Skeletal muscle tissue (tissue), 4 donors: ENCODE results near the gene TSC1. TPM values are rescaled to one million over a fixed set of nuclear protein-coding genes. Genes with fewer than 3 reads are reported as not detected.

Experiments used
- H3K27ac ChIP-seq: one replicate; pipeline ENCODE4 v1.7.0; 2013; ENCODE audit warnings: mild to moderate bottlenecking, low read depth, low read length, inconsistent platforms
- H3K27me3 ChIP-seq, 3 donors: one replicate each; pipeline ENCODE4 v1.7.0; 2013; ENCODE audit warnings: low read length in 3 of 3; ENCODE audit not compliant: control insufficient read depth in 3 of 3, insufficient read depth in 3 of 3
- H3K36me3 ChIP-seq, 3 donors: one replicate each; pipeline ENCODE4 v1.7.0; 2013; ENCODE audit warnings: low read length in 3 of 3; ENCODE audit not compliant: control insufficient read depth in 3 of 3, insufficient read depth in 3 of 3
- H3K4me1 ChIP-seq, 3 donors: one replicate each; pipeline ENCODE4 v1.7.0; 2013; ENCODE audit warnings: low read length in 3 of 3, mild to moderate bottlenecking in 3 of 3; ENCODE audit not compliant: control insufficient read depth in 3 of 3, insufficient read depth in 3 of 3
- H3K4me3 ChIP-seq, 3 donors: one replicate each; pipeline ENCODE4 v1.7.0; 2013; ENCODE audit warnings: low read length in 3 of 3
- H3K9ac ChIP-seq, 3 donors: one replicate each; pipeline ENCODE4 v1.7.0; 2013; ENCODE audit warnings: low read length in 3 of 3, mild to moderate bottlenecking in 3 of 3, moderate library complexity in 2 of 3, low read depth in 1 of 3
- H3K9me3 ChIP-seq, 3 donors: one replicate each; pipeline ENCODE4 v1.7.0; 2013; ENCODE audit warnings: low read length in 3 of 3; ENCODE audit not compliant: control insufficient read depth in 3 of 3
- total RNA-seq: library from RNA; depleted of rRNA; stranded (reverse); fragments of >200 nt; gene quantifications from one replicate; pipeline ENCODE4 v1.2.3, GENCODE V29; 2014
- donor health status: Osteomylitis.

The TSC1 gene
- total RNA-seq, 1 donor from 2014 or later, result 23.0 TPM

DNA sequence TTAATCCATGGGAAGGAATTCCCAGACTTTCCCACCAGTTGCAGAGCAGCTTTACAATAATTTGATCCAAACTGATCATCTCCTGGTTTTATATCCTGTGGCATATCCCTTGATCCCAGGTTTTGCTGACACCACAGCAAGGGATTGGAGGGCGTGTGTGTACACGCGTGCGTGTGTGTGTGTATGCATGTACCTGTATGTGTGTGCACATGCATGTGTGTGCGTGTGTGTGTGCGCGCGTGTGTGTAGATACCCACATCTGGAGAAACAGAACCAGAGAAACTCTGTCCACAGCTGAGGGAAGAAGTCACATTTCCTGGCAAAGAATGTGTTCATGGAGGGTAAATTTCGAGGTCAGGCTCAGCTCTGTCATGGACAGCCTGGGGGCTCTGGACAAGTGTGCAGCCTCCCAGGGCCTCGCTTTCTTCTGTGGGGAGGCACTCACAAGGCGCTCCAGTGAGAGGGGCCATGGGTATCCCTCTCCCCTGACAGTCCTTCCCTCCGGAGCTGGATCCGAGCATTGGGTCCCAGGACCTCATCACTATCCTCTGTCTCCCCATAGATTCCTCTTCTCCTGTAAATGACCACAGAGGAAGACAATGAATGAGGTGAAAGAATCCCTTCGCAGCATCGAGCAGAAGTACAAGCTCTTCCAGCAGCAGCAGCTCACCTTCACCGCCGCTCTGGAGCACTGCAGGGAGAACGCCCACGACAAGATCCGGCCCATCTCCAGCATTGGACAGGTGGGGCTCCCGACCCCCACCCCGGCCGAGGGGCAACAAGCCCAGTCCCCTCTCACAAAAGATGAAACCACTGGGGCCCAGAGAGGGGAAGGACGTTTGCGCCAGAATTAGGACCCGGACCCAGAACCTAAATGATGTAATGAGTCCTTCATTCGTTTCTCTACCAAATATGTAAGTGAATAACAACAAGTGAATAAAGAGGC, 60.8 kb downstream of the TSC1 start:
- H3K4me1 ChIP-seq, result no peaks in the 10 kb centered on the region
- no peak overlapping the region for H3K27ac ChIP-seq
- H3K4me3 ChIP-seq, result no peak overlapping the region
- no peak overlapping the region for H3K9ac ChIP-seq
- H3K36me3 ChIP-seq, result no peaks in the 10 kb centered on the region
- no peaks in the 10 kb centered on the region for H3K9me3 ChIP-seq
- peaks cover 0 to 8% (median 0%) of the 10 kb centered on the region in 3 donors for H3K27me3 ChIP-seq

DNA sequence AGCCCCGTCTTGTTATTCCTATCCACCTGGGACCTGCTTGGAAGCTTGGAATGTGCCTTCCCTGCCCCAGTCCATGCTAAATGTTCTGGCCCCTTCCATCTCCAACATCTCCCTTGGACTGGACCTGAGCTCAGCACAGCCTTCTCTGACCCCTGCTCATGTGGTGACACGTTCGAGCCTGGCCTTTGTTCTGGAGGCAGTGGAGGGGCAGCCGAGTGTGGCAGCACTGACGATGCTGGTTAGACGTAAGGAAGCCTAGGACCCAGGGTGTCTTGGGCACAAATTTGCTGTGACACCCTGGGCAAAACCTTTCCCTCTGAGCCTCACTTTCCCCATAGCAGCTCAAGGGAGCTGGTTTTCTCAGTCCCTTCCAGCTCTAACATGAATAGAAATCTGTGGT, 61.8 kb downstream of the TSC1 start:
- Histone ChIP-seq H3K27me3 (peaks cover 0 to 10% (median 1%) of the 10 kb centered on the region in 3 donors), H3K9me3 (no peaks in the 10 kb centered on the region), H3K4me3 (no peak overlapping the region), H3K27ac (no peak overlapping the region), H3K36me3 (no peaks in the 10 kb centered on the region), H3K4me1 (peaks cover 0 to 2% (median 2%) of the 10 kb centered on the region in 3 donors), H3K9ac (no peak overlapping the region)

DNA sequence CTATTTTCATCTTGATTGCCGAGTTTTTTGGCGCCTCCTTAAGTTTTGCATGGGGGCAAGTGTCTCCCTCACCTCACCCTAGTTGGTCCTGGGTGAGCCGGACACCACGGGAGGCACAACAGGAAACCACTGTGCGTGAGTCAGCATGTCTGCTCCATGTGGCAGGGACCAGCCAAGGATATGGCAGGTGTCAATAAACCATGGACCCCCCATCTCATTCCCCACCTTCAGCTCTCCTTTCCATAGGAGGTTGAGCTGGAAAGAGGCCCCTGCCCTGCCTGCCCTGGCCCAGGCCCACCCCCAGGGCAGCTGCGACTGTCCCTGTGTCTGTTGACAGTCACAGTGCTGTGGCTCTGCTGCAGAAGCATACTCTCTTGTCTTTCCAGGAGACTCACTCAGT, 62.6 kb downstream of the TSC1 start:
- no peak overlapping the region for H3K4me3 ChIP-seq

DNA sequence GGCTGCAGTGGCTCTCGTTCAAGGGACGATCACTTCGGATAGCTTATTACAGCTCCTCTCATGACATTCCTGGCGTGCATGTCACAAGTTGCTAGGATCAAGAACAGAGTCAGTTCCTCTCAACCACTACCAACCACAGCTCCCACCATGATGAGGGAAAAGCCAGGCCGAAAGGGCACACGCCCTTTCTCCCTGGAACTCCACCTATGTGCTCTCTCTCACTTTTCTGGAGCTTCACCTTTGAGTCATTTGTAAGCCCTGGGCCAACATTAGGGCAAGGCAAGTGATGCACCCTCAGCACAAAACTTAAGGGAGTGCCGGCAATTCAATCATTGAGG, 64.1 kb downstream of the TSC1 start:
- no peaks in the 10 kb centered on the region for H3K9me3 ChIP-seq
- no peak overlapping the region for H3K4me3 ChIP-seq
- no peaks in the 10 kb centered on the region for H3K36me3 ChIP-seq
- no peak overlapping the region for H3K9ac ChIP-seq
- H3K27me3 ChIP-seq, result peaks cover 0 to 17% (median 5%) of the 10 kb centered on the region in 3 donors
- H3K27ac ChIP-seq, result no peak overlapping the region
- peaks cover 0 to 3% (median 3%) of the 10 kb centered on the region in 3 donors for H3K4me1 ChIP-seq

More for the DNA sequence above, 62.6 kb downstream of the TSC1 start:
- H3K36me3 ChIP-seq, result no peaks in the 10 kb centered on the region
- H3K4me1 ChIP-seq, result peaks cover 0 to 3% (median 3%) of the 10 kb centered on the region in 3 donors
- peaks cover 0 to 14% (median 4%) of the 10 kb centered on the region in 3 donors for H3K27me3 ChIP-seq
- no peak overlapping the region for H3K9ac ChIP-seq
- H3K9me3 ChIP-seq, result no peaks in the 10 kb centered on the region
- no peak overlapping the region for H3K27ac ChIP-seq

DNA sequence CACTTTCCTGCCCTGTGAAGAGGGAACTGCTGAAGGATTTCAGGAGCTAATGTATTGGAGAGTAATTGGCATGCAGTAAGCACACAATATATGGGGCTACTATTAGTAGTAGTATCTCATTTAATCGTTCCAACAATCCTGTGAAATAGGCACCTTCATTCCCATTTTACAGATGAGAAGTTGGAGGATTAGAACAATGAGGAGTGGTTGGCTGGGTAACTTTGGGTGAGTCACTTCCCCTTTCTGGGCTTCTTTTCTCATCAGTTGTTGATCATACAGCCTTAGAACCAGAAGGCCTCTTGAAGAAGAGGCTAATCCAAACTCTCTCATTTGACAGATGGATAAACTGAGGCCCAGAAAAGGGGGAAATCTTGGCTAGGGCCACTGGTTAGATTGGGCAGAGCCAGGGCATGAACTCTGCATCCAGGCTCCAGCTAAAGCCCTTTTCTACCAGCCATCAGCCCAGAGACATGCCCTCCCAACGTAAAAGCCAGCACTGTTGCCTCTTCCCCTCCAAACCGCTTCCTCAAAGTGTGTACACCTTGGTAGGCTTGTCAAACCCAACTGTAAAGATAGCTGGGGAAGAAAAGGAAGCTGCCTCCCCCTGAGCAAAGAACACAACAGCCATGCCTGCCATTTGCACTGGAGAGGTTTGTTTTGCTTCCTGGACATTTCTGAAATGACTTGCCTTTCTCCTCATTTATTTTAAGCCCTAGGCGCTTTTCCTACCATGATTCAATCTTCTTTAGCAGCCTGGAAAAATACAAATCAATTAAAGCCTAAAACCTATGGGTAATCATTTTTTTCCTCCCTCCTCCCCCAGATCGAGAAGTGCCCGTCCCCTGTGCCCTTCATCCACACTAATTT, 64.7 kb downstream of the TSC1 start:
- Histone ChIP-seq H3K4me3 (peak overlapping the region in 2 of 3 donors; percentile 77 to 85), H3K9me3 (no peaks in the 10 kb centered on the region), H3K27ac (peak overlapping the region; percentile 75), H3K4me1 (peaks cover 0 to 3% (median 3%) of the 10 kb centered on the region in 3 donors), H3K27me3 (peaks cover 0 to 18% (median 7%) of the 10 kb centered on the region in 3 donors), H3K9ac (no peak overlapping the region), H3K36me3 (no peaks in the 10 kb centered on the region)

DNA sequence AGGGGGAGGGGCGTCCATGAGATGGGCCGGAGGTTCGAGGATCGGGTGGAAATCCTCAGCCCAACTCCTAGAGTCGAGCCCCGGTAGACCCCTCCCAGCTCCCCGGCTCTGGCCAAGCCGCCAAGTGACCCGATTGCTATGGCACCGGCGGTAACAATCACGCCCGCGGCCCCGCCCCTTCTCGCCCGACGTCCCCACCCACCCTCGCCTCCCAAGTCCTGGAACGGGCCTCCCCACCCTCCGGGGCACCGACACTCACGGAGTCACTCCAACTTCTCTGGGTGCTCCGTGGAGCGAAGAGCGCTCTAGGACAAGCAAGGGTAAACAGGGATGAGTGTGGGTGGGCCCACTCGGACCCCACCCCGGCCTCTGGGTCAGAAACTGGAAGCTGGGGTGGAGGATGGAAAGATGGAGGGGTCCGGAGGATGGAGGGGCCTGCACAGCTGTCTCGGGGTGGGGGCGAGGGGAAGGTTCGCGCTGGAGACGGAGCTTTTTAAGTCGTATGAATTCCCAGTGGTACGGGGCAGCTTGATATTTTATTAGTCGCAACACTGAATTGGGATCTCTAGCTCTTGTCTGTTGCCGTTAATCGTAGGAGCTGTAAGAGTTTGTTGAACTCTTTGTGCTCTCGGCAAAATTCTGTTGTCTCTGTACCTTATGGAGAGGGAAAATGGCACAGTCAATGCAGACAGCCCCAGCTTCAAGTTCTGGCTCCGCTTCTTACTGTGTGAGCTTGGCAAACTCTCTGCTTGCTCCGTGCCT, 65.5 kb downstream of the TSC1 start, which contains the start of gene SPACA9:
TSS of gene SPACA9 (plus strand) at position 204 of the 762 bp plus-strand sequence. CDS start 5,050 bp downstream, outside the sequence.
- H3K27ac ChIP-seq, result peak within 1 kb of the TSS; percentile 75

DNA sequence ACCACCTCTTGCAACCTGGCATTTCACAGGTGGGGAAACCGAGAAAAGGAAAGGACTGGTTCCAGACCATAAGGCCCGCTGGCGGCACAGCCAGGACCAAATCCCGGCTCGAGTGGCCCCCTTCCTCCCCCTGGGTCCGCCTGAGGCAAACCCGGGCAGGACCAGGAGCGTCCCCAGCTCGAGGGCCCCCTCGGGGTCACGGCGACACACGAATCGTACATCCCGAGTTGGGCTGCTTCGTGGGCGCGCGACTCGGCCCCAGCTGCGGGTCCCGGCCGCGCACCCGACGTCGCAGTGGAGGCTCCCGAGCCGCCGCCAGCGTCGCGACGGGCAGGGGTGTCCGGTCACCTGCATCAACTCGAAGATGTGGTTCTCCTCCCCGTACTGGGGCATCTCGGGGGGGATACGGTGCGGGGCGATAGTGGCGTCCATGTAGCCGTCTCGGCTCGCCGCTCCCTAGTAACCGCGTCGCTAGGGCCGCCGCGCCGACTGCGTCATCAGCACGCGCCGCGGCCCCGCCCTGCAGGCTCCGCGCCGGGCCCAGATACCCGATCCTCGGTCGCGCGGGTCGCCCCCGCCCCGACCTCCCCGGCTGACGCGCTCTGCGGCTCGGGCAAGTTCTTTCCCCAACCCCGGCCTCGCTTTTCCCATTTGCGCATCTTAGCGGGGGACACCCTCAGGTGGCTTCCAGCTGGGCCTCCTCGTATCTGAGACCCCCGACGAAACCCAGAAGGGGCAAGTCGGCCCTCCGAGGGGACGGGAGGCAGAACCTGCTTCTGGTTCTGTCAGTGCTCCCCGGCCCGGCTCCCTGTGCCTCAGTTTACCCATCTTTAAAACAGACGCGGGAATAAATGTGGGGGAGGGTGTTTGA, 66.4 kb downstream of the TSC1 start, which contains the start of gene AK8:
TSS of gene AK8 (minus strand) at position 461 of the 871 bp plus-strand sequence. CDS start at position 432, 29 bp downstream.
- H3K27me3 ChIP-seq, result peaks cover 0 to 18% (median 7%) of the 10 kb centered on the region in 3 donors
- peak within 1 kb of the TSS; percentile 77 to 89 (median 85) for H3K4me3 ChIP-seq
- peak within 1 kb of the TSS; percentile 75 for H3K27ac ChIP-seq
- H3K9me3 ChIP-seq, result no peaks in the 10 kb centered on the region
- H3K9ac ChIP-seq, result peak within 1 kb of the TSS; percentile 72 to 82 (median 77)
- H3K4me1 ChIP-seq, result peaks cover 0 to 3% (median 3%) of the 10 kb centered on the region in 3 donors
- H3K36me3 ChIP-seq, result no peaks in the 10 kb centered on the region

More for the DNA sequence above, 65.5 kb downstream of the TSC1 start, which contains the start of gene SPACA9:
- peaks cover 0 to 18% (median 7%) of the 10 kb centered on the region in 3 donors for H3K27me3 ChIP-seq
- H3K4me1 ChIP-seq, result peaks cover 0 to 3% (median 3%) of the 10 kb centered on the region in 3 donors
- peak within 1 kb of the TSS; percentile 72 to 82 (median 77) for H3K9ac ChIP-seq
- H3K9me3 ChIP-seq, result no peaks in the 10 kb centered on the region
- H3K4me3 ChIP-seq, result peak within 1 kb of the TSS; percentile 77 to 89 (median 85)
- no peaks in the 10 kb centered on the region for H3K36me3 ChIP-seq

DNA sequence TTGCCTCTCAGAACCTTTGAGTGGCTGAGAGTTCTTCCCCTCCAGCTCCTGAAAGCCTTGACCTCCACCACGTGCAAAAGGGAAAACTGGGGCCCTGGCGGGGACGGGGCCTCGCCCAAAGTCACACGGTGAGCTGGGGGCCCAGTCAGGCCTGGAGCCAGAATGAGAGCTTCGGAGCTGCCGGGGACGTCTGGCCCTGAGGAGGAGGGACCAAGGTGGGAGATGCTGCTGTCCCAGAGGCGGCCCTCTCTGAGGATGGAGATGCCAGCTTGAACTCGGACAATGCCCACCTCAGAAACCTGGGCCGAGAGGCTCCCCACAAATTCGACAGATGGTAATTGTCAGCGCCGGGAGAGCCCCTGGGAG, 67.0 kb downstream of the TSC1 start:
- Histone ChIP-seq H3K27ac (no peak overlapping the region), H3K9ac (peak overlapping the region; percentile 20 to 82 (median 77))

More for the DNA sequence above, 67.0 kb downstream of the TSC1 start:
- Histone ChIP-seq H3K4me3 (peak overlapping the region; percentile 77 to 89 (median 85)), H3K36me3 (no peaks in the 10 kb centered on the region), H3K27me3 (peaks cover 0 to 18% (median 7%) of the 10 kb centered on the region in 3 donors), H3K9me3 (no peaks in the 10 kb centered on the region), H3K4me1 (peaks cover 0 to 3% (median 3%) of the 10 kb centered on the region in 3 donors)
